Hindlimb muscle (tissue), 1 donor: ENCODE measurements around the gene ABCD3. TPM values are rescaled to one million over a fixed set of nuclear protein-coding genes. Genes with fewer than 3 reads are reported as not detected.
"Not testable (repeated sequence)": the region's sequence is repeated elsewhere in the genome, so short reads cannot be mapped to it uniquely, and the experiment has no call there.

Experiments used
- DNase-seq: peaks from one replicate; pipeline ENCODE4 v3.0.0-alpha.2; 2013
- polyA plus RNA-seq: library from polyadenylated mRNA; unstranded; fragments of 120-200 nt; gene quantifications from one replicate; pipeline ENCODE4 v1.2.1, GENCODE V29; 2013; ENCODE audit not compliant: insufficient read length

ABCD3 gene
- polyA plus RNA-seq, 1 donor = 21.8 TPM

DNA sequence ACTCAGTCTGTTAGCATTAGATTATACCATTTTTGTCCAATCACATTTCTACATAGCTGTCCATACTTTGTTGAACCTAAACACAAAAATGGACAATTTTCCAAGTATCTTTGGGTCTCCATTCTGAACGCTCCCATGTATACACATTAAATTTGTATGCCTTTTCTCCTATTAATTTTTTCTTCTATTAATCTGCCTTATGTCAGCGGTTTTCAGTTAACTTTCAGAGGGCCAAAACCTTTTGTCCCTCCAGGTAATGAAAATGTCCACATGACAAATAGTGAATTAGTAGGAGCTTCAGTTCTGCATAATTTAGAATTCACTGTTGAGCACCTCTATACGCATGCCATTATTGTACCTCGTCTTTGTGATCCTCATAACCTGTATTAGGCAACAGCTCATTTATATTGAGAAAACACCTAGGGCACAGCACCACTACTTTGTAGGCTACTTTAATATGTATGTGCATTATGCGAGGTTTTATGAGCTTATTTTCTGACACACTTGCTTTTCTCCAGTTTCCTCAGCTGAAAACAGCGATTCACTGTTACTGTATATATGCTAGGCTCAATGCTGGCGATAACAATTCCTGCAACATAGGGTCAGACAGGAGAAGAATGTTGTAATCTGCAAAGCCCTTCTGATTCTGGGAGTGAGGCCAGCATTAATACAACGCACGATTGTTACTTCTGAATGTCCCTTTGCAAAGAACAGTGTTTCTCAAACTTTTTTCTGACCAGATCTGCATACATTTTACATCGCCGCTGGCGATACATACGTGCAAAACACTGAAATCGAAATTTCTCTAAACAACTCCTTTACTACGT is 1.1 kb upstream of the ABCD3 start:
- peak; percentile 69 for DNase-seq

DNA sequence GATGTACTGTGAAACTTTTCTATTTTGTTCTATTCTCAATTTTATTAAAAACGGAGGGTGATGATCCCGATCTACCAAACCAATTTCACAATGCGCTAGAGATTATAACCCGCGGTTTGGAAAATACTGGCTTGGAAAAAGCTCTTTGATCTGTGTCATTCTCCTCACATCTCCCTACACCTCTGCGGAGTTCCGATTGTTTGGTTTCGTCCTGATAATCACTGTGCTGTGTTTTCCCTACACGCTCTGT is 536 bp upstream of the ABCD3 start:
- DNase-seq = no peak

DNA sequence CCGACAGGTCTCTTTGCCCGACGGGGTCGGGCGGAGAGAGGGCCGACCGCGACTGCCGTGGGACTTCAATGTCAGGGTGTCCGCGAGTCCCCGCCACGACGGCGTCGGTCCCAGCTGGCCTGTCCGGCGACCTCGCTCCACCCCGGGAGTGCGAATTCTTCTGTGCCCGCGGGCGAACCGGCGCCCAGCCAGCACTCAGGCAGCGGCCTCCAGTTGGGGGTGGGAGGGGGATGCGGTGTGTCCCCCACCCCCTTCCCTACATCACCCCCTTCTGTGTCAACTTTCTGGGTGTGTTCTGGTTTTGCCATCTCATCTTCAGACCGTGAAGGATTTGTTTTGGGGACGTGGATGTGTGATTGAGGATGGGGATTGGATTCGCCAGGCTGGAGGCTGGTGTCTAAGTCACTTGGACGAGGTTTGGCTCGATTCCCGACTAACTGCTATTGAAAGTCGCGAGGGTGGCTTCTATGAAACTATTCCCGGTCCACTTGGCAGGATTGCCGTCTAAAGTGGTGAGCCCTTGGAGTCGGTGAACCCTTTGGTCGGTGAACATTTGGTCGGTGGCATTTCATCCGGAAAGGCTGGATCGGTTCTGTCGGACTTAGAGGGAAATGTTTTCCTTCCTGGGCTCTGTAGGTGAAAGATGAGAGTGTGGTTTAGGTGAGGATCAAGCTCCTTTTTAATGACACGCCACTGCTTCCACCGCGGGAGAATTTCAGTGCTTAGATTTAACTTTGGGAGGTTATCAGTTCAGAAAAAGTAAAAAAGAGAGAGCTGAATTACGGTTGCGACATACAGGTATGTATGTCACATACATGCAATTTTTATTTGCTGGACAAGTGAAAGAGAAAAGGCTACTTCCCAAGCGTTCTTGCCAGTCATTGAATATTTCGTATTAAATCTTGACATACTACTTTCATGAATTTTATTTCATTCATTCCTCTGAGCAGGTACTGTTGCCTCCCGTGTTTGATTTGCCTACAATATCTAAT is 771 bp downstream of the ABCD3 start:
- peak; percentile 42 for DNase-seq

DNA sequence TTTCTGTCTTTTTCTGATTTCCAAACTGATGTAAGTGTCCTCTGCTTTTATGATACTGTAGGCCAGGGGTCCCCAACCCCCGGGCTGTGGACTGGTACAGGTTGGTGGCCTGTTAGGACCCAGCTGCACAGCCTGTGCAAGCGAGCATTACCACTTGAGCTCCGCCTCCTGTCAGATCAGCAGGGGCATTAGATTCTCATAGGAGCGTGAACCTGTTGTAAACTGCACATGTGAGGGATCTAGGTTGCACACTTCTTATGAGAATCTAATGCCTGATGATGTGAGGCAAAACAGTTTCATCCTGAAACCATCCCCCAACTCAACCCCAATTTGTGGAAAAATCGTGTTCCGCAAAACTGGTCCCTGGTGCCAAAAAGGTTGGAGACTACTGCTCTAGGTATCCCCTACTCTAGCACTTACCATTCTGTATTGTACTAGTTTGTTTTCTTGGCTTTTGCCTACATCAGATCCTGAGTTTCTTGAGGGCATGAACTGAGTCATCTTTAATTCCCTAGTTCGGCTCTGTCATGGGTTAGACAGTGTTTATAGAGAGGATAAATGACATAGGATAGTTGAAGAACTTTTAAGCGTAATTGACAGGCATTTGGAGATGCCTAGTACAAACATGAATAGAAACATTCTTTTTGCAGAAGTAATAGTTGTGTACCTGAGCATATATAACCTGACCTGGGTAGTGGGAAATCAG is 4.1 kb downstream of the ABCD3 start:
- no peak for DNase-seq

DNA sequence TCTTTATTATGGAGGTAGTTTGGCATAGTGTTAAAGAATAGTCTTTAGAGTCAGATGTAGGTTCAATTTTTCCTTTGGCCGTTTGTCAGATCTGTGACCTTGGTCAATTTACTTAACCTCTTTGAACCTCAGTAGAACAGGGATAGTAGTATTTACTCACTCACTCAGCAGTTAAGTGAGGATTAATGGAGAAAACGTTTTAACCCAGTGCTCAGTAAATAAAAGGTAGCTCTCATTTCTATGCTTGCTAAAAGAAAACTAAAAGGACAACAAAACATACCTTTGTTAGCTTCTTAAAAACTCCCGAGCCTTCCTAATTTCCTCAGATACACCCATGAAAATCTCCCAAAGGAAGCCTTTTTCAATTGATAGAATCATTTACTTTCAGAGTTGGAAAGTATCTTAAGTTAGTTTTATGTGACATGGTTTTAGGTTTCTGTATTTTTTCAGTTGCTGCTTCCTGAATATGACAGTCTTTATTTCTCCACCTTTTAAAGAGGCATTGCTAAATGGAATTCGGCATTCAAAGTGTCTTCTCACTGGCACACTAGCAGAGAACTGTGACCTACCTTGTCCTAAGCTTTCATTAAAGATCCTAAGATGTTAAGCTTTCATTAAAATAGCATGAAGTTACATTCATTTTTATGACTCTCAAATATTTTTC is 7.8 kb downstream of the ABCD3 start:
- no peak for DNase-seq

DNA sequence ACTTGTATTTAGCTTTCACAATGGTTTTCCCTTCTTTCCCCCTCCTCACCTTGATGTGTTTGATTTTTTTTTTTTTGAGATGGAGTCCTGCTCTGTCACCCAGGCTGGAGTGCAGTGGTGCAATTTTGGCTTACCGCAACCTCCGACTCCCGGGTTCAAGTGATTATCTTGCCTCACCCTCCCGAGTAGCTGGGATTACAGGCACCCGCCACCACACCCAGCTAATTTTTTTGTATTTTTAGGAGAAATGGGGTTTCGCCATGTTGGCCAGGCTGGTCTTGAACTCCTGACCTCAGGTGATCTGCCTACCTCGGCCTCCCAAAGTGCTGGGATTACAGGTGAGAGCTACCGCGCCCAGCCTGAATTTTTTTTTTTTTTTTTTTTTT is 8.3 kb downstream of the ABCD3 start:
- not testable (repeated sequence) for DNase-seq

DNA sequence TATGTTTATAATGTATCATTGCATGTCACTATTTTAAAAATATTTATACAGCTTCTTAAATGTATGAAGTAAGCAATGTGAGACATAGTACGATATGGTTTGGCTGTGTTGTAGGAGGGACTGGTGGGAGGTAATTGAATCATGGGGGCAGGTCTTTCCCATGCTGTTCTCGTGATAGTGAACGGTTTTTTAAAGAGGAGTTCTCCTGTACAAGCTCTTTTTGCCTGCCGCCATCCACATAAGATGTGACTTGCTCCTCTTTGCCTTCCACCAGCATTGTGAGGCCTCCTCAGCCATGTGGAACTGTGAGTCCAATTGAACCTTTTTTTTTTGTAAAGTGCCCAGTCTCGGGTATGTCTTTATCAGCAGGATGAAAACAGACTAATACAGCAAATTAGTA is 10.3 kb downstream of the ABCD3 start:
- no peak for DNase-seq

DNA sequence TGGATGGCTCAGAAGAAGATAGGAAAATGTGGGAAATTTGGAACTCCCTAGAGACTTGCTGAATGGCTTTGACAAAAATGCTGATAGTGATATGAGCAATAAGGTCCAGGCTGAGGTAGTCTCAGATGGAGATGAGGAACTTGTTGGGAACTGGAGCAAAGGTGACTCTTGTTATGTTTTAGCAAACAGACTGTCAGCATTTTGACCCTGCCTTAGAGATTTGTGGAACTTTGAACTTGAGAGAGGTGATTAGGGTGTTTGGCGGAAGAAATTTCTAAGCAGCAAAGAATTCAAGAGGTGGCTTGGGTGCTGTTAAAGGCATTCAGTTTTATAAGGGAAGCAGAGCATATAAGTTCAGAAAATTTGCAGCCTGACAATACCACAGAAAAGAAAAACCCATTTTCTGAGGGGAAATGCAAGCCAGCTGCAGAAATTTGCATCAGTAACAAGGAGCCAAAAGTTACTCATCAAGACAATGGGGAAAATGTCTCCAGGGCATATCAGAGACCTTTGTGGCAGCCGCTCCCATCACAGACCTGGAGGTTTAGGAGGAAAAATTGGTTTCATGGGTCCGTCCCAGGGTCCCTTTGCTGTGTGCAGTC is 10.8 kb downstream of the ABCD3 start:
- not testable (repeated sequence) for DNase-seq

DNA sequence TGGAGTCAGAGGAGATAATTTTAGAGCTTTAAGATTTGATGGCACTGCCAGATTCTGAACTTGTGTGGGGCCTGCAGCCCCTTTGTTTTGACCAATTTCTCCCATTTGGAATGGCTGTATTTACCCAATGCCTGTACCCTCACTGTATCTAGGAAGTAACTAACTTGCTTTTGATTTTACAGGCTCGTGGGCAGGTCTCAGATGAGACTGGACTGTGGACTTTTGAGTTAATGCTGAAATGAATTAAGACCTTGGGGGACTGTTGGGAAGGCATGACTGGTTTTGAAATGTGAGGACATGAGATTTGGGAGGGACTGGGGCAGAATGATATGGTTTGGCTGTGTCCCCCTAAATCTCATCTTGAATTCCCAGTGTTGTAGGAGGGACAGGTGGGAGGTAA is 11.9 kb downstream of the ABCD3 start:
- DNase-seq = not testable (repeated sequence)

DNA sequence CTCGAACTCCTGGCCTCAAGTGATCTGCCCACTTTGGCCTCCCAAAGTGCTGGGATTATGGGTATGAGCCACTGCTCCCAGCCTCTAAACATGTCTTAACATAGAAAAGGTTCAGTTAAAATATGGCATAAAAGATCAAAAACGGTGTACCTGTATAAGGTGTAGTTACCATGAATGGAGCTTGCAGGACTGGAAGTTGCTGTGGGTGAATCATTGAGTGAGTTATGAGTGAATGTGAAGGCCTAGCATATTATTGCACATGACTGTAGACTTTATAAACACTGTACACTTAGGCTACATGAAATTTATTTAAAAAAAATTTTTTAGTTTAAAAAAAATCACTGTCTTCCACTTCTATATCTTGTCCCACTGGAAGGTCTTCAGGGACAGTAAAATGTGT is 15.7 kb downstream of the ABCD3 start:
- DNase-seq = no peak

DNA sequence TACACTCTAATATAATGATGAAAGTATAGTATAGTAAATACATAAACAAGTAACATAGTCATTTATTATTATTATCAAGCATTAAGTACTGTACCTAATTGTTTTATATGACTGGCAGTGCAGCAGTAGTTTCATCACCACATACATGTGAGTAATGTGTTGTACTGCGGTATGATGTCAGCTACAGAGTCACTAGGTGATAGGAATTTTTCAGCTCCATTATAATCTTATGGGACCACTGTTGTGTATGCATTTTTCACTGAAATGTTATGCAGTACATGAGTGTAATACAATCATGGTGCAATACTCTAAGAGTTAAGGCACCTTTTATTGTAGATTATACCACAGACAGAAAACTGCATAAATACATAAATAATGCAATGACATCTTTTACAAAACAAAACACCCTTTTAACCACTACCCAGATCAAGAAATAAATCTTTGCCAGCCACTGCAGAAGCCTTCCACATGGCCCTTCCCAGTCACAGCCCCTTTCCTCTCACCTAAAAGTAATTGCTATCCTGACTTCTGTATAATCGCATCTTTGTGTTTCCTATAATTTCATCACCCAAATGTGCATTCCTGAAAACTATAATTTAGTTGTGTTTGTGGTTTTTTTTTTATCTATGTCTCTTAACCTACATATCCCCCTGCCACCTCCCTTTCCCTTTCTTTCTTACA is 16.3 kb downstream of the ABCD3 start:
- no peak for DNase-seq

DNA sequence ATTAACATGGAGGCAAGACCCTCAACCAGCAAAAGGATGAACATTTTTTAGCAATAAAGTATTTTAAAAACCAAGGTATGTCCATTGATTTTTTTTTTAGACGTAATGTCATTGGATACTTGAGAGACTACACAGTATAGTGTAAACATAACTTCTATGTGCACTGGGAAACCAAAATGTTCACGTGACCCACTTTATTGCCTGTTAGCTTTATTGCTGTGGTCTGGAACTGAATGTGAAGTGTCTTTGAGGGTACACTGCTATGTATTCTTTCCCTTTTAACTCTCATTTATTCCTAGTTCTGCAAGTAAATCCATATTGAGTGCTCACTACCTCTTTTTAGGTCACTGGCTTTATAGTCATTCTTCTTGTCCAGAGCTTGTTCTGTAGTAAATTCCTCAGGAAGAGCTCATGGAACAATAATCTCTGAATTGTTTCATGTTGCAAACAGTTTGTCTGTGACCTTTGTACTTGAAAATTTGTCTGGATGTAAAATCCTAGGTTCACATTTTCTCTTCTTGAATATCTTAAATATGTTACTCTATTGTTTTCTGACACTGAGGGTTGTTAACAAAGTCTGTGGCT is 20.6 kb downstream of the ABCD3 start:
- no peak for DNase-seq

DNA sequence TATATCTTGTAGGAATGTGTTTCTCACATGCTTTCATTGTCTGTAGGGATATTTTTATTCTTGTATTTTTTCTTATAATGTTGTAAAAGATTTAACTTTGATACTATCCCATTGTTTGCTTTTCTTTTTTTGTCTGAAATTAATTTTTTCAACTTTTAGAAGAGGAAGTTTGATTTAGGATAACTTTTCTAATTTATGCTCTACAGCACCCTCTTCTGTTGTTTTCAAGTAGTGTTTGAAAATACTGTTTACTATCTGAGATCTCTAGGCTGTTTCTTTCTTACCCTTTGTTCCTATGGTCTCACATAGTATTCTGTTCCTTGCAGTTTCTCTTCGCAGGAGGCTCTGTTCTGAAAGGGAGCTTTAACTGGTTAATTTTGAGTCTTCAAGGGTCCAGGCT is 21.9 kb downstream of the ABCD3 start:
- DNase-seq = no peak

DNA sequence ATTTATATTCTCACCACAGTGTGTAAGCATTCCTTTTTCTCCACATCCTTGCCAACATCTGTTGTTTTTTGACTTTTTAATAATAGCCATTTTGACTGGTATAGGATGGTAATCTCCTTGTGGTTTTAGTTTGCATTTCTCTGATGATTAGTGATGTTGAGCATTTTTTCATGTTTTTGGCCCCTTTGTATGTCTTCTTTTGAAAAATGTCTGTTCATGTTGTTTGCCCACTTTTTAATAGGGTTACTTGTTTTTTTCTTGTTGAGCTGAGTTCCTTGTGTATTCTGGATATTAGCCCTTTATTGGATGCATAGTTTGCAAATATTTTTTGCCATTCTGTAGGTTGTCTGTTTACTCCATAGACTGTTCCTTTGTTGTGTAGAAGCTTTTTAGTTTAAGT is 24.9 kb downstream of the ABCD3 start:
- DNase-seq = not testable (repeated sequence)

DNA sequence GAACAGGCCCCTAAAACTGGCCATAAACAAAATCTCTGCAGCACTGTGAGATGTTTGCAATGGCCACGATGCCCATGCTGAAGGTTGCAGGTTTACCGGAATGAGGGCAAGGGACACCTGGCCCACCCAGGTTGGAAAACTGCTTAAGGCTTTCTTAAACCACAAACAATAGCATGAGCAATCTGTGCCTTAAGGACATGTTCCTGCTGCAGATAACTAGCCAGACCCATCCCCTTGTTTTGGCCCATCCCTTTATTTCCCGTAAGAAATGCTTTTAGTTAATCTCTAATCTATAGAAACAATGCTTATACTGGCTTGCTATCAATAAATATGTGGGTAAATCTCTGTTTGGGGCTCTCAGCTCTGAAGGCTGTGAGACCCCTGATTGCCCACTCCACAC is 26.6 kb downstream of the ABCD3 start:
- not testable (repeated sequence) for DNase-seq

DNA sequence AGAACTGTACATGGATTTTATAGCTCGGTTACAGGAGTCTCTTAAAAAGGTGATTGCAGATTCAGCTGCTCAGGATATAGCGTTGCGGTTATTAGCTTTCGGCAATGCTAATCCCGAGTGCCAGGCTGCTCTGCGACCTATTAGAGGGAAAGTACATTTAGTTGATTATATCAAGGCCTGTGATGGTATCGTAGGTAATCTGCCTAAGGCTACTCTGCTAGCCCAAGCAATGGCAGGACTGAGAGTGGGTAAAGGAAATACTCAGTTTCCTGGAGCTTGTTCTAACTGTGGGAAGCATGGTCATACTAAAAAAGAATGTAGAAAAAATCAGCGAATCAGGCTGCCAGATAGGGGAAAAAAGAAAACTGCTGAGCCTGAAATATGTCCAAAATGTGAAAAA is 27.5 kb downstream of the ABCD3 start:
- DNase-seq = not testable (repeated sequence)

DNA sequence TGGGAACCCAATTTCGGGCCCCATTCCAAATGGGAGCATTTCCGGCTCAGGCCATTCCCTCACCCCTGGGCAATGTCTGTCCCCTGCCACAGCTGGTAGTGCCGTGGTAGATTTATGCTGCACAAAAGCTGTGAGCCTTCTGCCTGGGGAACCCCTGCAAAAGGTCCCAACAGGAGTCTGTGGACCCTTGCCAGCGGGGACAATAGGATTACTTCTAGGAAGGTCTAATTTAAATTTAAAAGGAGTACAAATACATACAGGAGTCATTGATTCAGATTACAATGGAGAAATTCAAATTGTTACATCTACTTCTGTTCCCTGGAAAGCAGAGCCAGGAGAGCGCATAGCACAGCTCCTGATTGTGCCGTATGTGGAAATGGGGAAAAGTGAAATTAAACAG is 28.0 kb downstream of the ABCD3 start:
- not testable (repeated sequence) for DNase-seq

DNA sequence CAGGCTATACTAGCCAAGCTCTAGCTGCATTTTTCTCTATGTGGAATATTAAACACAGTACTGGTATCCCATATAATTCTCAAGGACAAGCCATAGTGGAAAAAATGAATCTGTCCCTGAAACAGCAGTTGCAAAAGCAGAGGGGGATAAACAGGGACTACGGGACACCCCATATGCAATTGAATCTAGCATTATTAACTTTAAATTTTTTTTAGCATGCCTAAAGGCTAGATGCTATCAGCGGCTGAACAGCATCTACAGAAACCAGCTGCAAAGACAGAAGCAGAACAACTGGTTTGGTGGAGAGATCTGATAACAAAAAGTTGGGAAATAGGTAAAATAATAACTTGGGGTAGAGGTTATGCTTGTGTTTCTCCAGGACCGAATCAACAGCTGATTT is 30.6 kb downstream of the ABCD3 start:
- DNase-seq = not testable (repeated sequence)

DNA sequence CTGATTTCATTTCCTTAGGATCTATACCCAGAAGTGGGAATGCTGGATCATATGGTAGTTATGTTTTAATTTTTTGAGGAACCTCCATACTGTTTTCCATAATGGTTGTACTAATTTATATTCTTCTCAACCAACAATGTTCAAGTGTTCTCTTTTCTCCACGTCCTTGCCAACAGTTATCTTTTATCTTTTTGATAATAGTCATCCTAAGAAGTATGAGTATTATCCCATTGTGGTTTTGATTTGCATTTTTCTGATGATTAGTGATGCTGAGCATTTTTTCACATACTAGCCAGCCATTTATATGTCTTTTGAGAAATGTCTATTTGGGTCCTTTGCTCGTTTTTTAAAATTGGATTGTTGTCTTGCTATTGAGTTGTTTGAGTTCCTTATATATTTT is 38.5 kb downstream of the ABCD3 start:
- no peak for DNase-seq

DNA sequence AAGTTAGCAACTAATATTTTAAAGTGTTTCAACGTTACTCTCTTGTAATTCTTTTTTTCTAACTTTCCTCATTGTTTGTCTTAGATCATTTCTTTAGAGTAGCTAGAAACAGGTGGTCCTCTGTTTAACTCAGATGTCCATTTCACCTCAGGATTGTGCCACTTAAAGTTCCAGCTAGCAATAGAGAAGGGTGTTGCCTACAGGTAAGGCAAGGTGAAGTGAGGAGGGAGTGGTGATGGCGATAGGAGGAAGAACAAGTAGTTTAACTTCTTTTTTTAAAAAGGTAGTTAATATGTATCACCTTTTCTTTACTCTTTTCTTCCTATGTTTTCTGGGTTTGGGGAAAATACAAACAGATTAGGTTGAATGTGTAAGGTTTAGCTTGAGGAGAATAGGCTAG is 44.4 kb downstream of the ABCD3 start:
- DNase-seq = no peak
